ENCODE results near the gene DNAJC21.
A peak's percentile ranks its signal among the peaks of the same experiment; 100 is the strongest.
"Not testable (repeated sequence)": the region's sequence is repeated elsewhere in the genome, so short reads cannot be mapped to it uniquely, and the experiment has no call there.

The DNAJC21 gene

DNA sequence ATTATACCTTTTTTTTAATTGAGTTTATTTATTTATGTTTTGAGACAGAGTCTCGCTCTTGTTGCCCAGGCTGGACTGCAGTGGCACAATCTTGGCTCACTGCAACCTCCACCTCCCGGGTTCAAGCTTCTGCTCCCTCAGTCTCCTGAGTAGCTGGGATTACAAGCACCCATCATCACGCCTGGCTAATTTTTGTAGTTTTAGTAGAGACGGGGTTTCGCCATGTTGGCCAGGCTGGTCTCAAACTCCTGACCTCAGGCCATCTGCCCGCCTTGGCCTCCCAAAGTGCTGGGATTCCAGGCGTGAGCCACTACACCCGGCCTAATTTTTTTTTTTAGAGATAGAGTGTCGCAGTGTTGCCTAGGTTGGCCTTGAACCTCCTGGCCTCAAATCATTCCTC, 6.1 kb upstream of the DNAJC21 start:
- DNase-seq (ENCODE audit: low read depth in 2 of 2) = not testable (repeated sequence)

DNA sequence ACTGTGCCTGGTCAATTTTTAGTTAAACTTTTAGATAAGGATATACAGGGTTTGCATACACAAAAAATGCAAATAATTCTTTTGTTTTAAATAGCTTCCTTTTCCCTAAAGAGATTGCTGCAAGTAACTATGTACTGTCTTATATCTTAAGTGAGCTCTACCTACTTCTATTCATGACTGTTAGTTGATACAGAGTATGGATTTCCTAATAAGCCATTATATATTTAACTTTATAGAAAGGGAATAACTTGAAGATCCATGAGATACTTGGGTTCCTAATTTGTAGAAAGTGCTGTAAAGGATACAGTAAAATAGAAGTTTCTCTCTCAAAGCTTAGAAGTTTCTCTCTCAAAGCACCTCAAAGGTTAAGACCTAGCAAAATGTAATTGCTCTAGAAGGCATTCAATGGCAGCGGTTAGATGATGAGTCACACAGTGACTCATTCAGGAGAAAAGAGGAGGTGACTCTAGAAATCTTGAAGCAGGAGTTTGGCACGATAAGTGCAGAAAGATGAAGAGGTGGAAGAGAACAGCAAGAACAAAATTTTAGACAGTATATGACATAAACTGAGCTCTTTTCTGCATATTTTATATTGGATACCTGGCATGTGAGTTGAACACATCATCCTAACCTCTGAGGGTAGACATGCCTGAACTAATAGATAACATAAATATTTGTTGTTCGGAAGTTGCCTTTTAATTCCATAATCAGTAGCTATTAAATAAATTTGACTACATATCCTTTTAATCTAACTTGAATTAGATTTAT, 5.5 kb upstream of the DNAJC21 start:
- DNase-seq (ENCODE audit: low read depth in 2 of 2) = peak in 1 of 2 donors; percentile 34

DNA sequence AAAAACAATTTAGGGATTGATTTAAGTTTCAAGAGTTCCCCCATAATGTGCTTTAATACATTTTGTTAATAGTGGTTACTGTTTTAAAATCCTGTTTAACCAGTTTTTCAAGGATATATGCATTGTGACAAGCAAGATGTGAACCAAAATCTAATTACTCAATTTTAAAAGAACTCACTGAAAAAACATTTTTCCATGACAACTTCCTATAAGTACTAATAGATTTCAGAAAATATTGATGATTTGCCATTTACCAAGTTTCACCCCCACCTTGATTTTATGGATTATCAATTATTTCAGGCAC, 4.9 kb upstream of the DNAJC21 start:
- DNase-seq (ENCODE audit: low read depth in 2 of 2) = no peak

DNA sequence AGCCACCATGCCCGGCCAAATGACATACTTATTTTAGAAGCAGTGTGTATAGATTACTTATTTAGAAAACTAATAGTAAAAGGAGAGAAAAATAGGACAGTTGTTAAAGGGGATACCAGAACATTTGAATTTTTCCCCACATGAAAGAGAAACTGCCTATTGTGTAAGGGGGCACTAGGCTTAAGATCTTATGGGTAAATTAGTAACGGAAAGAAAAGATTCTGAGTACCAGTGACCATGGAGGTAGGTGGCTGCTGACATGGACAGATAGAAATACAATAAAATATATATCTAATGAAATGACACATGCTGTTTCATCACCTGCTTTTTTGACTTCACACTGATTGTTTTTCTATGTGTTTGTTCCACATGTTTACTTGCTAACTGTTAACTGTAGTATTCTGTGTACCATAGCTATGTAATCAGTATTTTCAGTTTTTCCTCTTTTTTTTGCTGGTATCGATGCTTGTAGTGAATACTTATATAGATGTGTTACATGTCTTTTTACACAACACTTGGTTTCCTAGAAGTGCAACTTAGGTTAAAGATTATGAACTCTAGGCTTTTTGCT, 3.0 kb upstream of the DNAJC21 start:
- no peak for DNase-seq (ENCODE audit: low read depth in 2 of 2)

DNA sequence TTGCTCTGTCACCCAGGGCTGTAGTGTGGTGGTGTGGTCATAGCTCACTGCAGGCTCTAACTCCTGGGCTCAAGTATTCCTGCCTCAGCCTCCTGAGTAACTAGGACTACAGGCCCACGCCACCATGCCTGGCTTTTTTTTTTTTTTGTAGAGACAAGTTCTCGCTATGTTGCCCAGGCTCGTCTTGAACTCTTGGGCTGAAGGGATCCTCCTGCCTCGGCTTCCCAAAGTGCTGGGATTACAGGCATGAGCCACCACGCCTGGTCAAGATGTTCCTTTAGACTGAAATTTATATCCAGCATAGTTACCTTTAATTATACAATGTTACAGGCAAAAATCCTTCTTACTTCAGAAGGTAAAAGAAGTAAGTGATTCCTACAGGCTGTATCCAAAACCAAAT, 1.6 kb upstream of the DNAJC21 start:
- no peak for DNase-seq (ENCODE audit: low read depth in 2 of 2)

DNA sequence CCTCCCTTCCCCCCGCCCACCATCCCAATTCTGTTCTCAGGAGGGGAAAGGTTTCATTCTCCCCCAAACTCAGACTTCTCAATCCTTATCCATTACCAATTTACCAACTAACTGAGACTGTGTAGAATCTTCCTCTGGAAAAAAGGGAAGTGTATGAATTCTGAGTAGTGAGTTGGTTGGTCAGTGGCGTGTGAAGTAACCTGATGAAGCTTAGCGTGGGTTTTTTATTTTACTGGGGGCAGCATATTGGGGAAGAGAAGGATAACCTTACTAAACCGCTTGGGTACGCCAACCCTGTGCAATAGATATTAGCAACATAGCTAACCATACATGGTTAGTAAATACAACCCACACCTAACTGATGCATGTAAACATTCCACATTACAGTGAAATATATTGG, 1.1 kb upstream of the DNAJC21 start:
- DNase-seq (ENCODE audit: low read depth in 2 of 2) = no peak

DNA sequence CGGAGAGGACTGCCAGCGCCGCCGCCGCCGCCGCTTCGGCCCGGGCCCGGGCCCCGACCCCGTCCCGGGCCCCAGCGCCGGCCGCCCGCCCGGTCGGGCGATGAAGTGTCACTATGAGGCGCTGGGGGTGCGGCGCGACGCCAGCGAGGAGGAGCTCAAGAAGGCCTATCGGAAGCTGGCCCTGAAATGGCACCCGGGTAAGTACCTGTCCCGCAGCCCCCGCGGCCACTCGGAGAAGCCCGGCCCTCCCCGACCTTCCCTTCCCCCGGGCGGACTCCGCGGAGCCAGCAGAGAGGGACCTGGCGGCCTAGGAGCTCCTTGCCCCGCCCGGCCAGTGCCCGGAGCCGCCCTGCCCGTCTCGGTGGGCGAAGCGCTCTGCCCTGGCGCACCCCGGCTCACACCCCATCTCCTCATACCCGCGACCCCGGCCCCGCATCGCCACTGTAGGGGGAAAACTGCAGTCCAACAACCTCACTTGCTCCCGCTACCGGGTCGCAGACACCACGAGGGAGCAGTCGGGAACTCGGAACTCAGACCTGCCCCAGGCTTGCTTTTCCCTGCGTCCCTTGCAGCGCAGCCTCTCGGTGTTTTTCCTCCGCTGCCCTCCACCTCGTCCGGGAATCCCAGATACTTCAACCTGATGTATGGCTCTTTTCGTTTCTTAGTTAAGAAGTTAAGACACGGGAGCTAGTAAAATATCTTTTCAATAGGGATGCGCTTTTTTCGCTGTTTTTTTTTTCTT, 532 bp downstream of the DNAJC21 start:
- peak; percentile 57 to 60 for DNase-seq (ENCODE audit: low read depth in 2 of 2)

DNA sequence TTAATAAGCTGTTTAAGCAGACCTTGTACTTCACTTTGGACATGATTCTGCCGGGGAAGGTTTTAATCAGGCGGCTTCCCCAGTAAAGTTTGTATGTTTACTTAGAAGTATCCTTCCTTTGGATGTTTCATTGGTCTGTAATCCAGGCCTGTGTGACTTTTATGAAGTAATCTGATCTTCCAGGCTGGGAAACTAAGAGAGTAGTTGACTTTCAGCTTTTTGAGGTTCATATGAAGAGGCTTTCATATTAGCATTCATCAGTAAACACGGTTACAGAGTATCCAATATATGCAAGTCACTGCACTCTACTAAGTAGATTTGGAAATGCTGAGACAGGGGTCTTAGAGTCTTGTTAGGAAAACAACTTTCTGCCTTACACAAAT, 1.1 kb downstream of the DNAJC21 start:
- DNase-seq (ENCODE audit: low read depth in 2 of 2) = no peak

DNA sequence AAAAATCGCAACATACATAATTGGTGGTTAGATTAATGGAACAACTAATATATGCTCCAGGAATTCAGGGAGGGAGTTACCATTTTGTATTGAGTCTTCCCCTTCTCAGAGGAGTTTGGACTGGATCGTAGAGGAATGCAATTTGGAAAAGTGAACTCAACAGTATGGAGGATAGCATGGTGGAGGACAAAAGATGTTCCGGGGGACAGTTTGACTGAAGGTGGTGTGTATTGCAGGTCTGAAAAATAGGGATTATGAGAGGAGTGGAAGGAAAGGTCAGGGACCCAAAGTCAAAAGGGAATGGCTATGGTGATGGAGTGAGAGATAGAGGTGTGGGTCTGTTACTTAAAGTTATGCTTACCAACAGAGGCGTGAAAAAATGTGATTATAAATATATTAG, 1.5 kb downstream of the DNAJC21 start:
- no peak for DNase-seq (ENCODE audit: low read depth in 2 of 2)

DNA sequence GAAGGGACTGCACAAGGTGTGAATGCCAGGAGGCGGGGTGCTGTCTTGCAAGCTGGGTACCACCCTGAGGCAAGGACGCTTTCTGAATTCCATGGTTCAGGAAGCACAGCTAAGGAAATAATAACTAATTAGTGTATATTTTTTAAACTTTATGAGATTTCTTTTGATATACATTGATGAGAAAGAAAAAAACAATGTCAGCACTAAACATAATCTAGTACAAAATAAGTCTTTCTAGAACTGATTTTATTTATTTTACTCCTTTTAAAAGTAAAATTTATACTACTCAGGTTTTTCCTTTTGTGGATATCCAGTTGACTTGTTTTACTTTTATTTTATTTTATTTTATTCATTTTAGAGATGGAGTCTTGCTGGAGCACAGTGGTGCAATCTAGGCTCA, 3.6 kb downstream of the DNAJC21 start:
- no peak for DNase-seq (ENCODE audit: low read depth in 2 of 2)

DNA sequence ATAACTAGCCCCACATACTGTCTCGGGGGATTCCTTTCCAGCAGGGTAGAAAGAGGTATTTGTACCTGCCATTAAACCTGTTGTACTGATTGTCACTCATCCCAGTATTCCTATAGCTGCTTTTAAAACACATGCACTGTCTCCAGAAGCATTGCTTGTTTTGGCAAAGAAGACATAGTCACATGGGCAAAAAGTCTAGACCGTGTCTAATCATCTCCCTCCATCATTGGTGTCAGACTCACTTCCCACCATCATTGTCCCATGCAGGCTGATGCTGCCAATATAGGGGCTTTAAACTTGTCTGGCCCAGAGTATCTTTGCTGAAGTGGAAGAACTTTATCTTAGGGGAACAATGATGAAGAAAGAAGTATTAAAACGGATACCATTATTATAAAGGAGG, 12.6 kb downstream of the DNAJC21 start:
- no peak for DNase-seq (ENCODE audit: low read depth in 2 of 2)

DNA sequence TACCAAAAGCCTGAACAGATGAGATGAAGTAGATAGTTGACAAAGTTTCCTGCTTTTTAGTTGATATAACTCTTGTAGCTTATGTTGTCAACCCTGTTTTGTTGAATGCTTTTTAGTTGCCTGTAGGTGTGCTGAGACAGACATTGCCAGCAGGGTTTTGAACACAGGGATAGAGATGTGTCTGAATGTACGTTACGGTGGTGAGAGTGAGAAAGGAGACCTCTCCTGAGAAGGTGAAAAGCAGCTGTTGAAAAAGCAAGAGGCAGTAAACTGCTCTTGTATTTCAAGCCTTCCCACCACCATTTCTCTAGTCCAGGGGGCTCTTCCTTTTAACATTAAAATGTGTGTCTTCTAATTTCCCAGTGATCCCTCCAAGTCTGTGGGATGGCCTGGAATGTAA, 14.7 kb downstream of the DNAJC21 start:
- no peak for DNase-seq (ENCODE audit: low read depth in 2 of 2)

DNA sequence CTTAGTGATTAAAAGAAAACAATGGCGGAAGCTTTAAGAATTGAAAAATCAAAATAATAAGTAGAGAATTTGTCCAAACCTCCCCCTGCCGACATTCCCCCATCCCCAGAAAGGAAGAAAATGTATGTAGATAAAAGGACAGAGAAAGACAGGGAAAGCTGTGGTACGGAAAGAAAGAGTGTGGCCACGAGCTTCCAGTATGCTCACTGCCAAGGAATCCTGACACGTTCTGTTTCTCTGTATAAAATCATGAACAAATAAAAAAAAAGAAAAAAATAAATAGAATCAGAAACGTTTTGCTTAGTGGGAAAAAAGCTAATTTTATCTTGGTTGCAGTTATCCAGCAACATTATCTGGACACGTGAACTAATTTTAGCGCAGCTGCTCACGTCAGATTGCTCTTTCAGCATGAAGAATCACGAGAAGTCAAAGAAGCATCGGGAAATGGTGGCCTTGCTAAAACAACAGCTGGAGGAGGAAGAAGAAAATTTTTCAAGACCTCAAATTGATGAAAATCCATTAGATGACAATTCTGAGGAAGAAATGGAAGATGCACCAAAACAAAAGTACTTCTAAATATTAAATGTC, 15.2 kb downstream of the DNAJC21 start:
- no peak for DNase-seq (ENCODE audit: low read depth in 2 of 2)

DNA sequence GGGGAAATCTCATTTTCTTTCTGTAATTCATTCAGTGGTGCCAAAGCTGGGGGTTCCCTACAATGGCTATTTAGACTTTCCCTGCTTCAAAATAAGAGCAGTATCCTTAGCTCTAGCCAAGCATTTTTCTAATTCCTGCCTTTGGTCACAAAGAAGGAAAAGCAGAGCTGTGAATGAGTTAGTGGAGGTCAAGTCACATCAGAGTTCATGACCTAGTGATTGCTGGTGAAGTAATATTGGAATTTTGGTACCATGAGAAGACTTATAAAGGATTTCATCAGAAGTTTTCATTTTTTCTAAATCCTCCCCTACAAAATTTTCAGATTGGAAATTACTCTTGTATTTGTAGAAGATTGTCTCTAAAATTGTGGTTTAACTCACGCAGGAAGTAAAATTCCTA, 28.0 kb downstream of the DNAJC21 start:
- no peak for DNase-seq (ENCODE audit: low read depth in 2 of 2)

DNA sequence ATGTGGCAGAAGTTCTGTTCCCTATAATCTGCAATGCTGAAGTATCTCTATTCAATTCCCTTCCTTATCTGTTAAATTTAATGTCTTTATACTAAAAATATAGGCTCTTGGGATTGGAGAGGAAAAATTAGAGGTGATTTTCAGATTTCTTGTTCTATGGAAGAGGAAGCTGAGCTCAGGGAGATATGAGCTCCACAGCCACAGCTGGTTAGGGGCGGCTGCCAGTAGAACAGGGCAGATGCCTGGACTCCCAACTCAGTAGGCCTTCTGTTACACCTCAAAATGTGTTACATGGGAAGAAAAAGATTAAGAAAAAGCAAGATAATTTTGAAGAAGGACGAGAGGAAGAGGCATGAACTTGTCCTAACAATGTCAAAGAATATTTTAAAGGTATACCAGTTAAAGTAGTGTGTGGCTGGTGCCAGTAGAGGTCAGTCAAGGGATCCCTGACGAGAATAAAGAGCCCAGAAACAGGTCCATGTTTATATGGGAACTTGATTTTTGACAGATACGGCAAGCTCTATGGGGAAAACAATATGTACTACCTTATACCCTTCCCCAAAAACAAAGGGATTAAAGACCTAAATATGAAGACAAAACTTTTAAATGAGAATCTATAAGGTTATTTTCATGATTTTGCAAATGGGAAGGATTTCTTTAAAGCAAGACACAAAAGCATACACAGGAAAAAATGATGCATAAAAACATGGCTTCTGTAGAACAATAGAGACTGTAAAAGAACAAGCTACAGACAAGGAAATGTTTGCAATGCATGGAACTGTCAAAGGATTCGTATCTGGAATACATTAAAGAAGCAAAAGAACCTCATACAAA, 28.7 kb downstream of the DNAJC21 start:
- DNase-seq (ENCODE audit: low read depth in 2 of 2) = no peak

DNA sequence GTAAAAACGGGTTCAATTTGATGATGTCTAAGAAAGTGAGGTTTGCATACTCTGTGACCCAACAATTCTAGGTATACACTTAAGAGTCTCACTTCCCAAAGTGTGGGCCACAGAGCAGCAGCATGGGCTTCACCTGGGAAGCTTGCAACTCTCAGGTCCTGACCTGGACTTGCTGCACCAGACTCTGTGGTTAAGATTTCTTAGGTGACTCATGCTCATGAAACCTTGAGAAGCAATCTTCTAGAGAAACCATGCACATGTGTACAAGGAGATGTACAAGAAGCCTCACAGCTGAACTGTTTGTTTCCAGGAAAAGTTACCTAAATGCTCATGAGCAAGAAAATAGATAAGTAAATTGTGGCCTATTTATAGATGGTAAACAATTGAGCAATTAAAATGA, 30.0 kb downstream of the DNAJC21 start:
- no peak for DNase-seq (ENCODE audit: low read depth in 2 of 2)

DNA sequence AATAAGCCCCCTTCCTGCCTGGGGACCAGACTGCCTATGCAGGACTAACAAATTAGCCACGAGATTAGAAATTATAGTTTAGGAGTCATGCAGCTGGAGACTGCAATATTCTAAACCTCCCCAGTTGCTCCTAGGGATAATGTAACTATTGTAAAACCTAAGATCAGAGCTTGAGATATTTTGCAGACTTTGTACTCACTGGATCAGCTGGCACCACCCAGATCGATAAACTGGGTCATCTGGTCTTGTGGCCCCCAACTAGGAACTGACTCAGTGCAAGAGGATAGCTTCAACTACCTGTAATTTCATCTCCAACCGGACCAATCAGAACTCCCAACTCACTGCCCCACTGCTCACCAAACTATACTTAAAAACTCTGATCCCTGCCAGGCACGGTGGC, 38.2 kb downstream of the DNAJC21 start:
- DNase-seq (ENCODE audit: low read depth in 2 of 2) = no peak

DNA sequence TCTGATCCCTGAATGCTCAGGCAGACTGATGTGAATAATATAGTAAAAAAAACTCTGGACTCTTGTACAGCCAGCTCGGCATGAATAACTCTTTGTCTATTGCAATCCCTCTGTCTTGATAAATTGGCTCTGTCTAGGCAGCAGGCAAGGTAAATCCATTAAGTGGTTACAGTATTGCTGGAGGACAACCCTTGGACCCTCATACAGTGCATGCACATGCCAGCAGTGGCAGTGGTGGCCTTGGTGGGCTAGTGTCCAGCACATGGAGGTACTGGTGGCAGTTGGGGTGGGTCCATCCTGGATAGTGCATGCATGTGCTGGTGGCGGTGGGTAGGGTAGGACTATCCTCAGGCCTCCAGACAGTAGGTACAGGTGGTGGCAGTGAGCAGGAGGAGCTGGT, 38.9 kb downstream of the DNAJC21 start:
- no peak for DNase-seq (ENCODE audit: low read depth in 2 of 2)

DNA sequence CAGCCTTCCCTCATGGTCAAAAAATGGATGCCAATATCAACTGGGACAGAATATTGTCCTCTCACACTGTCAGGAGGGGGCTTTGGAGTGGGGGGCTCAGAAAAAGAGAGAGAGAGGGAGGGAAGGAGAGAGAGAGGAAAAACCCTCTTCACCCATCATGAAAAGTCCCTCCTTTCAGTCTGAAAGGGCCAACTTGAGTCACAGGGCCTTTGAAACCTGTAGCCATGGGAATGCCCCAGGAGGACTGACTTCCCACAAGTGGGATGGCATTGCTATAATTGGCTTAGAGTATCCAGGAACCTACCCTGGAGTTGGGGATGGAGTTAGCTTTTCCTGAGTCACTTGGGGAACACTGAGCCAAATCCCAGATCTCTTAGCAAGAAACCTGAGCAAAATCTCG, 41.2 kb downstream of the DNAJC21 start:
- no peak for DNase-seq (ENCODE audit: low read depth in 2 of 2)

DNA sequence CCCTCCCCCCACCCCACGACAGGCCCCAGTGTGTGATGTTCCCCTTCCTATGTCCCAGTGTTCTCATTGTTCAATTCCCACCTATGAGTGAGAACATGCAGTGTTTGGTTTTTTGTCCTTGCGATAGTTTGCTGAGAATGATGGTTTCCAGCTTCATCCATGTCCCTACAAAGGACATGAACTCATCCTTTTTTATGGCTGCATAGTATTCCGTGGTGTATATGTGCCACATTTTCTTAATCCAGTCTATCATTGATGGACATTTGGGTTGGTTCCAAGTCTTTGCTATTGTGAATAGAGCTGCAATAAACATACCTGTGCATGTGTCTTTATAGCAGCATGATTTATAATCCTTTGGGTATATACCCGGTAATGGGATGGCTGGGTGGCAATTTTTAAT, 42.3 kb downstream of the DNAJC21 start:
- DNase-seq (ENCODE audit: low read depth in 2 of 2) = not testable (repeated sequence)

DNA sequence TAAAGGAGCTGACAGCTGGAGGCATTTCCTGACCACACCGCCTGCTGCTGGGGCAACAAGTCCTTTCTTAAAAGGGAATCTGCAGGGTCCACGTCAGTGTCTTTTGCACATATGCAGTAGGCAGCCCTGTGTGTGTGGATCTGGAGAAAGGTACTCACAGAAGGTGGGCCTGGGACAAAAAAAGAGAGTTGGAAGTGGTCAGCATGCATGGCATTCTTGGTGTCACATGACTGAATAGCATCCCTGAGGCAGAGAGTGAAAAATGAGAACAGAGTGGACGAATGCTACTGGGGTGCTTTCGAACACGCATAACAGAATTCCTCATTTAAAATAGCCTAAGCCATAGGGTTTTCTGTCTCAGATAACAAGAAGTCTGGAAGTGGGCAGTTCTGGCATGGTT, 47.0 kb downstream of the DNAJC21 start:
- DNase-seq (ENCODE audit: low read depth in 2 of 2) = no peak
